CD14-positive monocyte (primary cell): Measurements from ENCODE around the gene CTDNEP1. TPM values are rescaled to one million over a fixed set of nuclear protein-coding genes. Genes with fewer than 3 reads are reported as not detected.

ENCODE experiments used
- DNase-seq, 3 donors: peaks; one replicate each; pipeline ENCODE4 v3.0.0-alpha.2; 2011 to 2022
- H2AFZ ChIP-seq: 2 replicates; pipeline ENCODE4 v1.6.0; 2012; ENCODE audit warnings: mild to moderate bottlenecking, low read depth, low read length, inconsistent platforms; ENCODE audit not compliant: insufficient read depth, poor library complexity, severe bottlenecking
- H3K27ac ChIP-seq, 2 donors: 1 replicate in 1 of 2; 2 replicates in 1 of 2; pipeline ENCODE4 v1.5.1; 2012 to 2013; ENCODE audit warnings: low read length in 2 of 2, control low read depth in 1 of 2, inconsistent platforms in 1 of 2, low read depth in 1 of 2, mild to moderate bottlenecking in 1 of 2
- H3K27me3 ChIP-seq, 2 donors: one replicate each; pipeline versions ENCODE4 v1.6.0 to v1.6.1; 2011 to 2013; ENCODE audit warnings: low read length in 2 of 2; ENCODE audit not compliant: control insufficient read depth in 2 of 2, insufficient read depth in 2 of 2
- H3K36me3 ChIP-seq, 2 donors: replicated peaks in 1 of 2; 1 replicate in 1 of 2; 2 replicates in 1 of 2; pipeline versions ENCODE4 v1.5.1 to v1.6.1; 2012 to 2013; ENCODE audit warnings: low read length in 2 of 2, control low read depth in 1 of 2, inconsistent platforms in 1 of 2, mild to moderate bottlenecking in 1 of 2; ENCODE audit not compliant: insufficient read depth in 2 of 2, control insufficient read depth in 1 of 2
- H3K4me1 ChIP-seq, 2 donors: 1 replicate in 1 of 2; 2 replicates in 1 of 2; pipeline versions ENCODE4 v1.5.1 to v1.6.1; 2012 to 2013; ENCODE audit warnings: low read length in 2 of 2, control low read depth in 1 of 2, inconsistent platforms in 1 of 2, mild to moderate bottlenecking in 1 of 2, moderate library complexity in 1 of 2; ENCODE audit not compliant: insufficient read depth in 2 of 2, control insufficient read depth in 1 of 2
- H3K4me2 ChIP-seq: replicated peaks from 2 replicates; pipeline ENCODE3; 2012; ENCODE audit warnings: low read length, moderate library complexity, mild to moderate bottlenecking; ENCODE audit not compliant: poor library complexity, severe bottlenecking; ENCODE audit errors: extremely low read depth
- H3K4me3 ChIP-seq, 3 experiments: fragments of 200-600 bp in 1 of 3; sonication (generic) in 1 of 3; replicated peaks in 1 of 3; 1 replicate in 2 of 3; 2 replicates in 1 of 3; pipeline ENCODE4 v1.5.1; 2011 to 2013; ENCODE audit warnings: low read length in 3 of 3, mild to moderate bottlenecking in 3 of 3, control low read depth in 2 of 3, low read depth in 2 of 3, inconsistent platforms in 1 of 3, moderate library complexity in 1 of 3
- H3K79me2 ChIP-seq: 2 replicates; pipeline ENCODE4 v1.6.0; 2012; ENCODE audit warnings: mild to moderate bottlenecking, control low read depth, inconsistent platforms, low read length, moderate library complexity; ENCODE audit not compliant: insufficient read depth
- H3K9ac ChIP-seq: 2 replicates; pipeline ENCODE4 v1.6.0; 2017; ENCODE audit warnings: low read length, mild to moderate bottlenecking; ENCODE audit not compliant: insufficient read depth, poor library complexity, severe bottlenecking
- H3K9me3 ChIP-seq, 2 donors: replicated peaks in 1 of 2; 1 replicate in 1 of 2; 2 replicates in 1 of 2; pipeline versions ENCODE4 v1.5.1 to v1.6.1; 2012 to 2013; ENCODE audit warnings: low read length in 2 of 2, control low read depth in 1 of 2; ENCODE audit not compliant: control insufficient read depth in 1 of 2, insufficient read depth in 1 of 2
- H4K20me1 ChIP-seq: 2 replicates; pipeline ENCODE4 v1.6.0; 2012; ENCODE audit warnings: mild to moderate bottlenecking, low read length, control low read depth, moderate library complexity; ENCODE audit not compliant: insufficient read depth
- H3K27ac Mint-ChIP-seq, 7 donors: one replicate each; pipeline ENCODE4 v1.8.0; 2020; ENCODE audit warnings: mild to moderate bottlenecking in 7 of 7, mixed read lengths in 7 of 7, moderate library complexity in 6 of 7, inconsistent platforms in 2 of 7
- H3K27me3 Mint-ChIP-seq, 3 donors: one replicate each; pipeline ENCODE4 v1.8.0; 2021 to 2022; ENCODE audit warnings: low read depth in 3 of 3, mild to moderate bottlenecking in 3 of 3, mixed read lengths in 3 of 3, moderate library complexity in 3 of 3, inconsistent platforms in 1 of 3
- H3K36me3 Mint-ChIP-seq, 2 donors: one replicate each; pipeline ENCODE4 v1.8.0; 2020; ENCODE audit warnings: mixed read lengths in 2 of 2, inconsistent platforms in 1 of 2, mild to moderate bottlenecking in 1 of 2
- H3K4me1 Mint-ChIP-seq: one replicate; pipeline ENCODE4 v1.8.0; 2020; ENCODE audit warnings: mild to moderate bottlenecking, mixed read lengths
- H3K4me3 Mint-ChIP-seq, 2 donors: one replicate each; pipeline ENCODE4 v1.8.0; 2020; ENCODE audit warnings: mild to moderate bottlenecking in 2 of 2, mixed read lengths in 2 of 2, moderate library complexity in 1 of 2
- H3K9me3 Mint-ChIP-seq, 7 donors: one replicate each; pipeline ENCODE4 v1.8.0; 2020 to 2022; ENCODE audit warnings: mixed read lengths in 7 of 7, mild to moderate bottlenecking in 6 of 7, moderate library complexity in 6 of 7, inconsistent platforms in 2 of 7
- WGBS: methylation state at CpG from one replicate; pipeline ENCODE4 v1.1.5; 2013; ENCODE audit warnings: missing lambda C conversion rate; ENCODE audit not compliant: insufficient coverage; 5-methylcytosine and 5-hydroxymethylcytosine counted together
- intact Hi-C, 2 donors: fragments of 100-400 bp; cut with micrococcal nuclease; formaldehyde crosslinking; loops; one replicate each; pipeline versions ENCODE4 v1.15.0 to v1.15.1; 2023
- polyA plus RNA-seq, 3 donors: library from polyadenylated mRNA; depleted of rRNA in 1 of 3; unstranded in 2 of 3; stranded (reverse) in 1 of 3; fragments of 300-500 nt in 2 of 3; fragments of >200 nt in 1 of 3; fragmentation: Illumina TruSeq in 2 of 3; gene quantifications; 1 replicate in 2 of 3; 2 replicates in 1 of 3; pipeline ENCODE4 v1.2.3, GENCODE V29; 2012 to 2021
- TF ChIP-seq, protein P1 (sequence below): fragments of 200-600 bp; IDR thresholded peaks from one replicate; pipeline ENCODE4 v1.8.0; 2022; ENCODE audit warnings: antibody characterized with exemption, mild to moderate bottlenecking

CTDNEP1 gene
- polyA plus RNA-seq, 3 donors = 29.5 to 198 (median 38.3) TPM

- Mint-ChIP-seq H3K4me1 (peaks cover 24% of the 10 kb centered on the region), H3K9me3 (peaks cover 0 to 23% (median 12%) of the 10 kb centered on the region in 7 donors), H3K4me3 (peak overlapping the region in 1 of 2 donors; percentile 82), H3K36me3 (peaks cover 0 to 6% of the 10 kb centered on the region in 2 donors), H3K27ac (no peak overlapping the region), H3K27me3 (peaks cover 71 to 86% (median 73%) of the 10 kb centered on the region in 3 donors)
- TF ChIP-seq, protein P1, sequence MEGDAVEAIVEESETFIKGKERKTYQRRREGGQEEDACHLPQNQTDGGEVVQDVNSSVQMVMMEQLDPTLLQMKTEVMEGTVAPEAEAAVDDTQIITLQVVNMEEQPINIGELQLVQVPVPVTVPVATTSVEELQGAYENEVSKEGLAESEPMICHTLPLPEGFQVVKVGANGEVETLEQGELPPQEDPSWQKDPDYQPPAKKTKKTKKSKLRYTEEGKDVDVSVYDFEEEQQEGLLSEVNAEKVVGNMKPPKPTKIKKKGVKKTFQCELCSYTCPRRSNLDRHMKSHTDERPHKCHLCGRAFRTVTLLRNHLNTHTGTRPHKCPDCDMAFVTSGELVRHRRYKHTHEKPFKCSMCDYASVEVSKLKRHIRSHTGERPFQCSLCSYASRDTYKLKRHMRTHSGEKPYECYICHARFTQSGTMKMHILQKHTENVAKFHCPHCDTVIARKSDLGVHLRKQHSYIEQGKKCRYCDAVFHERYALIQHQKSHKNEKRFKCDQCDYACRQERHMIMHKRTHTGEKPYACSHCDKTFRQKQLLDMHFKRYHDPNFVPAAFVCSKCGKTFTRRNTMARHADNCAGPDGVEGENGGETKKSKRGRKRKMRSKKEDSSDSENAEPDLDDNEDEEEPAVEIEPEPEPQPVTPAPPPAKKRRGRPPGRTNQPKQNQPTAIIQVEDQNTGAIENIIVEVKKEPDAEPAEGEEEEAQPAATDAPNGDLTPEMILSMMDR = no peak
- Histone ChIP-seq H3K27me3 (peaks cover 35 to 60% of the 10 kb centered on the region in 2 donors), H3K4me2 (no peak overlapping the region), H3K27ac (no peak overlapping the region), H3K79me2 (no peaks in the 10 kb centered on the region), H4K20me1 (no peaks in the 10 kb centered on the region), H3K9me3 (peaks cover 0 to 13% of the 10 kb centered on the region in 2 donors), H3K9ac (no peak overlapping the region), H3K4me3 (no peak overlapping the region), H3K36me3 (no peaks in the 10 kb centered on the region), H2AFZ (no peak overlapping the region), H3K4me1 (peaks cover 21 to 32% of the 10 kb centered on the region in 2 donors)
- 17% methylated on average over 1 of the region's 6 CpGs for WGBS
- intact Hi-C loops = loop anchor here in 1 of 2 donors (5.0 kb wide), 1 partner anchor 250 kb away; the partner anchor contains the start of gene SLC16A11
- no peak for DNase-seq
Observed at GRCh38 chr17:7292729-7293128, 41.2 kb upstream of the CTDNEP1 start.

DNA sequence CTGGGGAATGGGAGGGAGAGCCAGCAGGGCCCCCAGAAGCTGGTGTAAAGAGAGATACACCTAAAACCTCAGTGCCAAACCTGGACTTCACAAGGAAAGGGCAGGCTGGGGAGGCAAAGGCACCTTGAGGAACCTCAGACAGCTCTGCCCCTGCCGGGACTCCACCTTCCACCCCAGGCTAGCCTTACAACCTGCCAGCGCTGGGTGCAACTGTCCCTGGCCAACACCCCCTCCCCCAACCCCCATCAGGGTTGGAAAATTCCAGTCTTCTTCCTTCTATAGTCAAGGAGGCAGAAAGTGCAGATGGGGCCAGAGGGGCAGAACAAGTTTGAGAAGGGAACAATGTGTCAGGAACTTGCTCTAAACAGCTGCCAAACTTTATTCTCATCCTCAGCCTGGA, 40.7 kb upstream of the CTDNEP1 start:
- WGBS = no CpG with 5 or more reads among the region's 2 CpGs
- H3K4me3 ChIP-seq = no peak overlapping the region
- intact Hi-C loops = loop anchor here in 1 of 2 donors (5.0 kb wide), 1 partner anchor 250 kb away; the partner anchor contains the start of gene SLC16A11

More for the DNA sequence above, 40.7 kb upstream of the CTDNEP1 start:
- H3K27ac Mint-ChIP-seq = no peak overlapping the region
- Histone ChIP-seq H3K36me3 (no peaks in the 10 kb centered on the region), H3K27ac (no peak overlapping the region), H2AFZ (no peak overlapping the region), H3K79me2 (no peaks in the 10 kb centered on the region), H3K9ac (no peak overlapping the region), H4K20me1 (no peaks in the 10 kb centered on the region), H3K27me3 (peaks cover 35 to 66% of the 10 kb centered on the region in 2 donors), H3K4me1 (peaks cover 21 to 32% of the 10 kb centered on the region in 2 donors), H3K9me3 (peaks cover 0 to 13% of the 10 kb centered on the region in 2 donors), H3K4me2 (no peak overlapping the region)
- H3K27me3 Mint-ChIP-seq = peaks cover 74 to 90% (median 76%) of the 10 kb centered on the region in 3 donors
- TF ChIP-seq, protein P1 = no peak
- peaks cover 24% of the 10 kb centered on the region for H3K4me1 Mint-ChIP-seq
- no peak for DNase-seq
- H3K9me3 Mint-ChIP-seq = peaks cover 0 to 23% (median 12%) of the 10 kb centered on the region in 7 donors
- peak overlapping the region in 1 of 2 donors; percentile 82 for H3K4me3 Mint-ChIP-seq
- peaks cover 0 to 6% of the 10 kb centered on the region in 2 donors for H3K36me3 Mint-ChIP-seq
